ENCODE results near the gene GNG4.
"Not testable (repeated sequence)": the region's sequence is repeated elsewhere in the genome, so short reads cannot be mapped to it uniquely, and the experiment has no call there.

Gene GNG4

DNA sequence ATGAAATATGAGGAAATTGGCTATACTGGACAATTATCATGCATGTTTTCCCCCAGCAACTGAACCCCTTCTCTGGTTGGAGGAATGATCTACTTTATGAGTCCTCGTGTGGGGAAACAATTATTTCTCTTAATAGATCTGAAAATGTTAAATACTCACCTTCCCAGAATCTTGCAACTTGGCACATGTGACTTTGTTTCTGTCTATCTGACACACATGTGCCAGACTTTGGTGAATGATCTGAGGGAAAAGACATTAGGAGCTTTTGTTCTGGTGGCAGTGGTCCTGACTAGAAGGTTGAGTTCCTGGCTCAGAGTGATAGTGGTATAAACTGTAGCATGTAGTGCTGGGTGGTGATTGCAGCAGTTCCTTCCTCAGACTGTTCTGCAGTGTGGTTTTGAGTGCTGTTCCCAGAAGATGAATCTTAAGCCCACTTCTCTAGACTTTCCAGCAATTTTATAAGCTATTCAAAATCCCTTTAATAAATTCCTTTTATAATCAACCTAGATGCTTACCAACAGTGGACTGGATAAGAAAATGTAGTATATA is 86.0 kb downstream of the GNG4 start:
- no peaks in the 10 kb centered on the region for H3K36me3 ChIP-seq (ENCODE audit: control insufficient read depth, insufficient read depth, low read length)
- H3K9me3 ChIP-seq (ENCODE audit: control insufficient read depth, low read length), result no peaks in the 10 kb centered on the region
- H3K4me3 ChIP-seq (ENCODE audit: low read length), result no peak overlapping the region
- H3K27me3 ChIP-seq (ENCODE audit: control insufficient read depth, insufficient read depth, low read length), result no peaks in the 10 kb centered on the region
- no peaks in the 10 kb centered on the region for H3K4me1 ChIP-seq (ENCODE audit: control insufficient read depth, insufficient read depth, low read length)
- H3K9ac ChIP-seq (ENCODE audit: low read length), result no peak overlapping the region

DNA sequence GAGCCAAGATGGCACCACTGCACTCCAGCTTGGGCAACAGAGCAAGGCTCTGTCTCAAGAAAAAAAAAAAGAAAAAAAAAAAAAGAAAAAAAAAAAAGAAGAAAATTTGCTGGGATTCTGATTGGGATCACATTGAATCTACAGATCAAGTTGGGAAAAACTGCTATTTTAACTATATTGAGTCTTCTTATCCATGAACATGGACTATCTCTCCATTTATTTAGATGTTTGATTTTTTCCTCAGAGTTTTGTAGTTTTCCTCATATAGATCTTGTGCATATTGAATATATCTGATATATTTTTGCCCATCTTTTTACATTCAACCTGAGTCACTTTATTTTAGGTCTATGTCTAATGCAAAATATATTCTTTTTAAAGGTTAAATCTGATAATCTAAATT is 87.0 kb downstream of the GNG4 start:
- Histone ChIP-seq H3K9ac (ENCODE audit: low read length) (no peak overlapping the region), H3K4me3 (ENCODE audit: low read length) (no peak overlapping the region), H3K27me3 (ENCODE audit: control insufficient read depth, insufficient read depth, low read length) (no peaks in the 10 kb centered on the region), H3K4me1 (ENCODE audit: control insufficient read depth, insufficient read depth, low read length) (no peaks in the 10 kb centered on the region), H3K36me3 (ENCODE audit: control insufficient read depth, insufficient read depth, low read length) (no peaks in the 10 kb centered on the region), H3K9me3 (ENCODE audit: control insufficient read depth, low read length) (no peaks in the 10 kb centered on the region)

DNA sequence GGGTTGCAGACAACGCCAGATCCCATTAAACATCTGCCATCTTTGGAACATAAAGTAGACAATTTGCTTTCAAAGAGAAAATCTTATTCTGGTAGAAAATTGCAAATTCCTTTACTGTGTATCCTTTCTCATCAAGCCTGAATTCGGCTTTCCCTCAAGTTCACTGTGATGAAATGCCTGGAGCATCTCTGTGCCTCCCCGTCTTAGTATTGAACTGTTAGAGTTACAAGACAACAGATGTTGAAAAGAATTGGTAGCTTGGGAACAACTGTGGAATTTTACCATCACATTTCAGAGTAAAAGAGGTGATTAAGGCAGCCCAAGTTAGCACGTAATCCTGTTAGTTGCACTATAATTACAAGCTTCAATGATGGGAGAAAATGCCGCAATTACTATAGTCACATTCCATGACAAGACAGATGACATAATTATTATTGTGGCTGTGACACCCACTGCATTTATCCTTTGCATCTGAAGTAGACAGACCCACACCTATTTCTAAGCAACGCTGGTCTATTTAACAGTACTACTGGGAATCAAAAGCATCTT is 90.9 kb downstream of the GNG4 start:
- no peaks in the 10 kb centered on the region for H3K4me1 ChIP-seq (ENCODE audit: control insufficient read depth, insufficient read depth, low read length)
- H3K27me3 ChIP-seq (ENCODE audit: control insufficient read depth, insufficient read depth, low read length), result no peaks in the 10 kb centered on the region
- no peak overlapping the region for H3K4me3 ChIP-seq (ENCODE audit: low read length)
- H3K9me3 ChIP-seq (ENCODE audit: control insufficient read depth, low read length), result no peaks in the 10 kb centered on the region
- no peaks in the 10 kb centered on the region for H3K36me3 ChIP-seq (ENCODE audit: control insufficient read depth, insufficient read depth, low read length)
- H3K9ac ChIP-seq (ENCODE audit: low read length), result no peak overlapping the region

GRCh38 chr1:235557495-235557894 is 92.1 kb downstream of the GNG4 start:
- Histone ChIP-seq H3K9me3 (ENCODE audit: control insufficient read depth, low read length) (no peaks in the 10 kb centered on the region), H3K9ac (ENCODE audit: low read length) (no peak overlapping the region)

GRCh38 chr1:235556807-235557206 is 92.8 kb downstream of the GNG4 start:
- no peaks in the 10 kb centered on the region for H3K36me3 ChIP-seq (ENCODE audit: control insufficient read depth, insufficient read depth, low read length)
- H3K9me3 ChIP-seq (ENCODE audit: control insufficient read depth, low read length), result no peaks in the 10 kb centered on the region
- no peaks in the 10 kb centered on the region for H3K4me1 ChIP-seq (ENCODE audit: control insufficient read depth, insufficient read depth, low read length)
- H3K27me3 ChIP-seq (ENCODE audit: control insufficient read depth, insufficient read depth, low read length), result no peaks in the 10 kb centered on the region
- no peak overlapping the region for H3K4me3 ChIP-seq (ENCODE audit: low read length)
- H3K9ac ChIP-seq (ENCODE audit: low read length), result no peak overlapping the region

More at GRCh38 chr1:235557495-235557894, 92.1 kb downstream of the GNG4 start:
- no peaks in the 10 kb centered on the region for H3K27me3 ChIP-seq (ENCODE audit: control insufficient read depth, insufficient read depth, low read length)
- H3K4me1 ChIP-seq (ENCODE audit: control insufficient read depth, insufficient read depth, low read length), result no peaks in the 10 kb centered on the region
- H3K36me3 ChIP-seq (ENCODE audit: control insufficient read depth, insufficient read depth, low read length), result no peaks in the 10 kb centered on the region
- no peak overlapping the region for H3K4me3 ChIP-seq (ENCODE audit: low read length)

GRCh38 chr1:235553112-235553551 is 96.5 kb downstream of the GNG4 start:
- Histone ChIP-seq H3K4me1 (ENCODE audit: control insufficient read depth, insufficient read depth, low read length) (no peaks in the 10 kb centered on the region), H3K9ac (ENCODE audit: low read length) (no peak overlapping the region), H3K4me3 (ENCODE audit: low read length) (no peak overlapping the region), H3K36me3 (ENCODE audit: control insufficient read depth, insufficient read depth, low read length) (no peaks in the 10 kb centered on the region), H3K27me3 (ENCODE audit: control insufficient read depth, insufficient read depth, low read length) (no peaks in the 10 kb centered on the region), H3K9me3 (ENCODE audit: control insufficient read depth, low read length) (no peaks in the 10 kb centered on the region)

- no peaks in the 10 kb centered on the region for H3K27me3 ChIP-seq (ENCODE audit: control insufficient read depth, insufficient read depth, low read length)
- H3K9me3 ChIP-seq (ENCODE audit: control insufficient read depth, low read length), result no peaks in the 10 kb centered on the region
- H3K4me1 ChIP-seq (ENCODE audit: control insufficient read depth, insufficient read depth, low read length), result no peaks in the 10 kb centered on the region
- no peaks in the 10 kb centered on the region for H3K36me3 ChIP-seq (ENCODE audit: control insufficient read depth, insufficient read depth, low read length)
- no peak overlapping the region for H3K4me3 ChIP-seq (ENCODE audit: low read length)
- no peak overlapping the region for H3K9ac ChIP-seq (ENCODE audit: low read length)
Measured at GRCh38 chr1:235552146-235552716, 97.4 kb downstream of the GNG4 start.

DNA sequence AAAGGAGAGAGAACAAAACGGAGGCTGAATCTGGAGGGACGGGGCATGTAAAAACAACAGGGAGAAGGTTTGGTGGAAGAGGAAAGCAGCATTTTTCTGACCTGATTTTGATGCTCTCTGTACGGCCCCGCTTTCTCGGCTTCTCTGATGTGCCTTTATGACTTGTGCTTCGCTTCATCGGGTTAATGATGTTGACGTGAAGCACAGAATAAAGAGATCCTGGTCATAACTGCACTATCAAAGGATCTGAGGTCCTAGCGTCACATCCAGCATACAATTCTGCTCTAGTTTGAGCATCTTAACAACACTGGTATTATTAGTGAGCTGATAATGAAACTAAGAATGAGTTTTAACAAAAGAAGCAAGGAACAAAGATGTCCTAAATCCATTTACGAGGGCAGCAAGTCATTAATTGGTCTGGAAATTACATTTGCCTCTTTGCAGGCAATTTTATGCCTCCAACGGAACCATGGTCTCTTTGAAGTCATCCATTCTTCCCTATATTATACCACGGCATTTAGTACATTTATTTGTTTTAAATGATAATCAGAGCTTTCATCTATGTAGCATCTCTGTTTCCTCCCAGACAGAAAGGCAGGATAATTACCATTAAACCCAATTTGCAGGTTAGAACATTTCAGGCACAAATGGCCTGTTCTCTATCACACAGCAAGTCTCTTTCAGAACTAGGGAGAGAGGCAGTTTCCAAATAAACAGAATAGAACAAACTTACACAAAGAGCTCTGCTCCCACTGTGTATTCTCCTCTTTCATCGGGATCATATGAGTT is 100.0 kb downstream of the GNG4 start:
- Histone ChIP-seq H3K36me3 (ENCODE audit: control insufficient read depth, insufficient read depth, low read length) (no peaks in the 10 kb centered on the region), H3K9me3 (ENCODE audit: control insufficient read depth, low read length) (no peaks in the 10 kb centered on the region), H3K4me1 (ENCODE audit: control insufficient read depth, insufficient read depth, low read length) (no peaks in the 10 kb centered on the region), H3K4me3 (ENCODE audit: low read length) (no peak overlapping the region), H3K27me3 (ENCODE audit: control insufficient read depth, insufficient read depth, low read length) (no peaks in the 10 kb centered on the region), H3K9ac (ENCODE audit: low read length) (no peak overlapping the region)

- H3K9me3 ChIP-seq (ENCODE audit: control insufficient read depth, low read length); H3K4me3 ChIP-seq (ENCODE audit: low read length); H3K4me1 ChIP-seq (ENCODE audit: control insufficient read depth, insufficient read depth, low read length); H3K9ac ChIP-seq (ENCODE audit: low read length); H3K36me3 ChIP-seq (ENCODE audit: control insufficient read depth, insufficient read depth, low read length); H3K27me3 ChIP-seq (ENCODE audit: control insufficient read depth, insufficient read depth, low read length): not testable (repeated sequence)
Measured at GRCh38 chr1:235546369-235547155, 103.0 kb downstream of the GNG4 start.

DNA sequence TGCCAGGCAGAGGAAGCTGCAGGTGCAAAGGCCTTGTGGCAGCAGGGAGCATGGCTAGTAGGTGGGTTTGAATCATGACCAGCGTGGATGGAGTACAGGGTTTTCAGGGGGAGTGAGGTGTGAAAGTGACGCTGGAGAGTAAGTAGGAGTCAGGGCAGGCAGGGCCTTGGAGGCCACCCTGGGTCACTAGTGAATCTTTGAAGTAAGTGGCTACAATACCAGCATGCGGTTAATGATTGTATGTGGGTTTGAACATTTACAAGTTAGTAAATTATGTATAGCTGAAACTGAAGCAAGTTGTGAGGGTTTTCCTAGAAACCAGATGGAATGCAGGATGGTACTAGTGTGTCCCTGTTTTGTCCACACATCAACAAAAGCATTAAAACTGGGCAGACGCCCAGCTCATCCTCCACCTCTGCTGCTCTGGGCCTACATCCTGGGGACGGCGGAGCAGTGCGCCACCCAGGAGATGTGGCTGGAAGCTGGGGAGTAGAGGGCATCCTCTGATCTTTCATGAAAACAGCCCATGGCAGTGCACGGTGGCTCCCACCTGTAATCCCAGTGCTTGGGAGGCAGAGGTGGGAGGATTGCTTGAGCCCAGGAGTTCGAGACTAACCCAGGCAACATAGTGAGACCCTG is 104.2 kb downstream of the GNG4 start:
- Histone ChIP-seq H3K4me3 (ENCODE audit: low read length) (no peak overlapping the region), H3K27me3 (ENCODE audit: control insufficient read depth, insufficient read depth, low read length) (no peaks in the 10 kb centered on the region), H3K36me3 (ENCODE audit: control insufficient read depth, insufficient read depth, low read length) (no peaks in the 10 kb centered on the region), H3K9me3 (ENCODE audit: control insufficient read depth, low read length) (no peaks in the 10 kb centered on the region), H3K9ac (ENCODE audit: low read length) (no peak overlapping the region), H3K4me1 (ENCODE audit: control insufficient read depth, insufficient read depth, low read length) (no peaks in the 10 kb centered on the region)

GRCh38 chr1:235542845-235543244 is 106.7 kb downstream of the GNG4 start:
- H3K36me3 ChIP-seq (ENCODE audit: control insufficient read depth, insufficient read depth, low read length); H3K27me3 ChIP-seq (ENCODE audit: control insufficient read depth, insufficient read depth, low read length); H3K4me3 ChIP-seq (ENCODE audit: low read length); H3K9me3 ChIP-seq (ENCODE audit: control insufficient read depth, low read length); H3K4me1 ChIP-seq (ENCODE audit: control insufficient read depth, insufficient read depth, low read length); H3K9ac ChIP-seq (ENCODE audit: low read length): not testable (repeated sequence)
